ENCODE results near the gene CENPX. TPM values are rescaled to one million over a fixed set of nuclear protein-coding genes. Genes with fewer than 3 reads are reported as not detected.

The CENPX gene
- total RNA-seq, 1 donor from 2014 or later = 40.2 TPM

DNA sequence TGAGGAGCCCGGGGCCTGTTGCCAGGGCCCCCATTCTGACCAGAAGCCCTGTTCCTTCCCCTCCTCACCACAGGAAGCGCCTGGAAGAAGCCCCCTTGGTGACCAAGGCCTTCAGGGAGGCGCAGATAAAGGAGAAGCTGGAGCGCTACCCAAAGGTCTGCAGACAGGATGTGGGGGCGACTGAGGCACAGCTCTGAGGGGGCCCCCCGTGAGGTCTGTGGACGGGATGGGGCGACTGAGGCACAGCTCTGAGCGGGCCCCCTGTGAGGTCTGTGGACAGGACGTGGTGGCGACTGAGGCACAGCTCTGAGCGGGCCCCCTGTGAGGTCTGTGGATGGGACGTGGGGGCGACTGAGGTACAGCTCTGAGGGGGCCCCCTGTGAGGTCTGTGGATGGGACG, 13.3 kb downstream of the CENPX start:
- TF ChIP-seq, protein P1, sequence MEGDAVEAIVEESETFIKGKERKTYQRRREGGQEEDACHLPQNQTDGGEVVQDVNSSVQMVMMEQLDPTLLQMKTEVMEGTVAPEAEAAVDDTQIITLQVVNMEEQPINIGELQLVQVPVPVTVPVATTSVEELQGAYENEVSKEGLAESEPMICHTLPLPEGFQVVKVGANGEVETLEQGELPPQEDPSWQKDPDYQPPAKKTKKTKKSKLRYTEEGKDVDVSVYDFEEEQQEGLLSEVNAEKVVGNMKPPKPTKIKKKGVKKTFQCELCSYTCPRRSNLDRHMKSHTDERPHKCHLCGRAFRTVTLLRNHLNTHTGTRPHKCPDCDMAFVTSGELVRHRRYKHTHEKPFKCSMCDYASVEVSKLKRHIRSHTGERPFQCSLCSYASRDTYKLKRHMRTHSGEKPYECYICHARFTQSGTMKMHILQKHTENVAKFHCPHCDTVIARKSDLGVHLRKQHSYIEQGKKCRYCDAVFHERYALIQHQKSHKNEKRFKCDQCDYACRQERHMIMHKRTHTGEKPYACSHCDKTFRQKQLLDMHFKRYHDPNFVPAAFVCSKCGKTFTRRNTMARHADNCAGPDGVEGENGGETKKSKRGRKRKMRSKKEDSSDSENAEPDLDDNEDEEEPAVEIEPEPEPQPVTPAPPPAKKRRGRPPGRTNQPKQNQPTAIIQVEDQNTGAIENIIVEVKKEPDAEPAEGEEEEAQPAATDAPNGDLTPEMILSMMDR (IDR thresholded peaks at IDR 0.05) = no peak
- DNase-seq (no peak), ATAC-seq (no peak)
- intact Hi-C loops (cut with DNase I) = no loop called here
- no peak overlapping the region for H3K4me3 ChIP-seq
- peaks cover 3% of the 10 kb centered on the region for H3K4me1 ChIP-seq
- no peaks in the 10 kb centered on the region for H3K36me3 ChIP-seq
- no peaks in the 10 kb centered on the region for H3K9me3 ChIP-seq
- H3K27ac ChIP-seq = no peak overlapping the region
- no peaks in the 10 kb centered on the region for H3K27me3 ChIP-seq

DNA sequence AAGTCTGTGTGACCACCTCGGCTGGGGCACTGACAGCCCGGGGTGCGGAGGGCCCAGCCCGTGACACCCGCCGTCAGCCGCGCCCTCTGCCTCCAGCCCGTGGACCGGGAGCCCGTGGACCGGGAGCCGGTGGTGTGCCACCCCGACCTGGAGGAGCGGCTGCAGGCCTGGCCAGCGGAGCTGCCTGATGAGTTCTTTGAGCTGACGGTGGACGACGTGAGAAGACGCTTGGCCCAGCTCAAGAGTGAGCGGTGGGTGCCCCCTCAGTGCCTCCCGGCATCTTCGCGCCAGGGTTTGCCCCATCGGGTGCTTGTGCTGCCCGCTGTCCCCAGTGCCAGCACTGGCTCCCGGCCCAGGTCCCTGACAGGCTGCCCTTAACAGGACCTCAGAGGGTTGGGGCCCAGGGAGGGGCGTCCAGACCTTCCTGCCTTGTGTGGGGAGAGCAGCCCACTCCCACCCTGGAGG, 13.7 kb downstream of the CENPX start:
- Histone ChIP-seq H3K9me3 (no peaks in the 10 kb centered on the region), H3K27me3 (no peaks in the 10 kb centered on the region), H3K27ac (no peak overlapping the region), H3K4me3 (no peak overlapping the region), H3K4me1 (peaks cover 3% of the 10 kb centered on the region), H3K36me3 (no peaks in the 10 kb centered on the region)
- DNase-seq (no peak), ATAC-seq (no peak)
- TF ChIP-seq, protein P1 (IDR thresholded peaks at IDR 0.05) = no peak
- intact Hi-C loops (cut with DNase I) = no loop called here

DNA sequence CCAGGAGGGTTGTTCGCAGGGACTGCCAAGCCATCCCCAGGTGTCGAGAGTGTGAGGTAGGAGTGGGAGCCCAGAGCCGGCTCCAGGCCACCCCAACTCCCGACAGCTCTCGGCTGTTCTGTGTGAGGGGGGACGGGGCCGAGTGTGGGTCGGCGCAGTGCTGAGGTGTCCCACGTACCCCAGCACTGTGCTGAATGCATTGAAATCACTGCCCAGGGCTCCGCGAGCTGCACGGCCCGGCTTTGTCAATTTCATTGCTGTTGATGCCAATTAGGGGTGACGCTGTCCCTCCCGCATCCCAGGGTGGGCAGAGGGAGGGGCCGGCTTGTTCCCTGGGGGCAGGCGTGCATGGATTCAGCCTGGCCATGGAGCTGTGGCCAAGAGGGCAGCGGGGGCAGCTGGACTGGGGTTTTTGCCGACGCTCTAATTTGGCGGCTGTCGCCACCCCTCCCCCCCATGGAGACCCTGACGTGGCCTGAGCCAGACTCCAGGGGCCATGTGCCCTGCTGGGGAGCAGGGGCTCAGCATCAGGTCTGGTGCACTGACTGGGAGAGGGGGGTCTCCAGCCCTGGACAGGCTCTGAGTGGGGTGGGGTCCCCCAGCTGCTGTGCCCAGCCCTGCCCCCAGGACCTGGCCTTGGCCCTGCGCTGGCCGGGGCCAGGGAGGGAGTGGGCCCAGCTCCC, 14.3 kb downstream of the CENPX start:
- no peak for ATAC-seq
- no peak overlapping the region for H3K4me3 ChIP-seq
- TF ChIP-seq, protein P1 (IDR thresholded peaks at IDR 0.05) = no peak
- H3K27me3 ChIP-seq = no peaks in the 10 kb centered on the region
- intact Hi-C loops (cut with DNase I) = no loop called here
- H3K27ac ChIP-seq = no peak overlapping the region
- H3K4me1 ChIP-seq = peaks cover 3% of the 10 kb centered on the region
- no peaks in the 10 kb centered on the region for H3K9me3 ChIP-seq
- H3K36me3 ChIP-seq = no peaks in the 10 kb centered on the region
- DNase-seq = no peak

DNA sequence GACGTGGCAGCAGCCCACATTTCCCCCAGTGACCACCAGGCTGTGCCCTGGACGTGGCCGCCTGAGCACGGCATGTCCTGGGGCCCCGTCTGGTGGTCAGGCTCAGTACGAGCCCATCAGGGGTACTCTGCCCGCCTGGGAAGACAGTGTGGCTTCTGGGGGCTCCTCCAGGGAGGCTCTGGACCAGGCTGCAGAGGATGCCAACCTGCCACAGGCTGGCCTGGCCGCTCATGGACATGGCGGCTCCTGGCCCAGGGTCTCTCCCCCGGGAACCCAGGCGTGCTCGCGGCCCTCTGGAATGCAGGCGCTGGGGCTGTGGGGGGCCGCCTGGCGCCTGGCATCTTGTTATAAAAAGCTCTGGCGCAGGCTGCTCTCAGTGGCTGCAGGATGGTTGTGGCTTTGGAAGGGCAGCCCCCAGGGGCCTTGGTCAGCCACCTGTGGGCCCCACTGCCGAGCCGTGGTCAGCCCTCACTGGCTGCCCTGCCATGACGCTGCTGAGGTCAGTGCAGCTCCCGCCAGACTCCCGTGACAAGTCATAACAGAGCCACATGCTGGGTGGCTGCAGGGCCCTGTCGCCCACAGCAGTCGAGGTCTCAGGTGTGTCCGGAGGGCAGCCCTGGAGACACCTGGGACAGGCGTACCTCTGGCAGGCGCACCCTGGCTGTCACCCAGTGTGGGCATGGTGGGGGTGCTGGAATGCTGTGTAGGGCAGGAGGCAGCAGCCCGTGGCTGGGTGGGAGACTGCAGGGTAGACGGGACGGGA, 15.0 kb downstream of the CENPX start:
- Histone ChIP-seq H3K27me3 (no peaks in the 10 kb centered on the region), H3K4me1 (peaks cover 3% of the 10 kb centered on the region), H3K27ac (no peak overlapping the region), H3K36me3 (no peaks in the 10 kb centered on the region), H3K4me3 (no peak overlapping the region), H3K9me3 (no peaks in the 10 kb centered on the region)
- DNase-seq = no peak
- TF ChIP-seq, protein P1 (IDR thresholded peaks at IDR 0.05) = no peak
- intact Hi-C loops (cut with DNase I) = no loop called here
- ATAC-seq = no peak

DNA sequence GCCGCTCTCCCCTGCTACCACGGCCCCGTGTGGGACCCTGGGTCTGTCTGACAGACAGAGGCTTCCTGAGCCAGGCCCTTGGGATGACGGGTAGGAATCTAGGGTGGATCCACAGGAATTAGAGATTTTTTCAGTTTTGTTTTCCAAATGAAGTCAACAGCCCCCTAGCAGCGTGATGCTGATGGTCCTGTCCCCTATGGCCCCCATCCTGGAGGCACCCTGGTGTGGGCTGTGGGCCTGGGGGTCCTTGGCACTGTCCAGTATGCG, 15.5 kb downstream of the CENPX start:
- ATAC-seq (no peak), DNase-seq (no peak)
- no peaks in the 10 kb centered on the region for H3K9me3 ChIP-seq
- no peak overlapping the region for H3K27ac ChIP-seq
- TF ChIP-seq, protein P1 (IDR thresholded peaks at IDR 0.05) = no peak
- intact Hi-C loops (cut with DNase I) = no loop called here
- H3K27me3 ChIP-seq = no peaks in the 10 kb centered on the region
- H3K4me3 ChIP-seq = no peak overlapping the region
- no peaks in the 10 kb centered on the region for H3K36me3 ChIP-seq
- H3K4me1 ChIP-seq = no peaks in the 10 kb centered on the region

Measured in upper lobe of right lung (tissue), 1 donor.